ENCODE results near the gene ASCL5. TPM values are rescaled to one million over a fixed set of nuclear protein-coding genes. Genes with fewer than 3 reads are reported as not detected.
A peak's percentile ranks its signal among the peaks of the same experiment; 100 is the strongest.

ASCL5 gene
- total and polyA plus RNA-seq, 2 of the 13 experiments (the other 11 are each of a cell fraction or from before 2014, with no cell fraction given) = not detected

GRCh38 chr1:201126832-201127754 is at the start of gene ASCL5 (continued):
- no peak for TF ChIP-seq PAXIP1 (CRISPR knock-in tag; conservative IDR thresholded peaks at IDR 0.05)
- TF ChIP-seq TBX3 (IDR thresholded peaks at IDR 0.05; ENCODE audit: borderline replicate concordance) = no peak
- TF ChIP-seq FUBP1 (CRISPR knock-in tag; IDR thresholded peaks at IDR 0.05; ENCODE audit: borderline replicate concordance) = no peak
- no peak for TF ChIP-seq BHLHE40 (IDR thresholded peaks at IDR 0.05; ENCODE audit: low read length)
- TF ChIP-seq REST (IDR thresholded peaks at IDR 0.05; ENCODE audit: borderline replicate concordance in 1 of 2, low read depth in 1 of 2, low read length in 2 of 2) = no peak
- TF ChIP-seq CCAR2 (optimal IDR thresholded peaks at IDR 0.05; ENCODE audit: low read depth, low read length) = no peak
- TF ChIP-seq ZBTB21 (CRISPR knock-in tag; IDR thresholded peaks at IDR 0.05) = no peak
- TF ChIP-seq ZBTB25 (CRISPR knock-in tag; IDR thresholded peaks at IDR 0.05) = 0 out of 2 replicates have a peak, but pooled peaks have one; percentile 34
- TF ChIP-seq ZNF30 (CRISPR knock-in tag; IDR thresholded peaks at IDR 0.05) = no peak
- TF ChIP-seq SOX5 (CRISPR knock-in tag; IDR thresholded peaks at IDR 0.05; ENCODE audit: borderline replicate concordance) = no peak; the same call in 1 of the 2 replicates
- TF ChIP-seq ZNF326 (CRISPR knock-in tag; IDR thresholded peaks at IDR 0.05; ENCODE audit: borderline replicate concordance) = no peak
- no peak for TF ChIP-seq ZNF749 (CRISPR knock-in tag; IDR thresholded peaks at IDR 0.05; ENCODE audit: borderline replicate concordance)
- no peak for TF ChIP-seq ZNF703 (CRISPR knock-in tag; IDR thresholded peaks at IDR 0.05; ENCODE audit: borderline replicate concordance)
- TF ChIP-seq GLI4 (CRISPR knock-in tag; IDR thresholded peaks at IDR 0.05; ENCODE audit: borderline replicate concordance) = no peak
- peak; percentile 49 for TF ChIP-seq XRCC5 (optimal IDR thresholded peaks at IDR 0.05; ENCODE audit: low read length)
- TF ChIP-seq SIX1 (CRISPR knock-in tag; IDR thresholded peaks at IDR 0.05; ENCODE audit: borderline replicate concordance) = no peak
- no peak for TF ChIP-seq MED8 (CRISPR knock-in tag; IDR thresholded peaks at IDR 0.05; ENCODE audit: insufficient replicate concordance)
- no peak for TF ChIP-seq NFIB (CRISPR knock-in tag; IDR thresholded peaks at IDR 0.05; ENCODE audit: borderline replicate concordance)
